PFSK-1 (cell line): ENCODE data around the gene SMIM10L2A.

Source experiments
- FOXP2 ChIP-seq: optimal IDR thresholded peaks from 2 replicates; pipeline ENCODE3; 2011; ENCODE audit warnings: borderline replicate concordance, control low read depth, inconsistent platforms; ENCODE audit not compliant: insufficient read depth; ENCODE audit errors: extremely low read length, extremely low read depth
- POLR2AphosphoS5 ChIP-seq: IDR thresholded peaks from 2 replicates; pipeline ENCODE4 v1.6.1; 2012; ENCODE audit warnings: low read depth, mild to moderate bottlenecking, control low read depth, low read length, moderate library complexity
- REST ChIP-seq, 2 experiments: IDR thresholded peaks; 2 replicates each; pipeline versions ENCODE4 v1.6.1 to v1.8.0; 2011 to 2012; ENCODE audit warnings: low read depth in 2 of 2, low read length in 2 of 2, control low read depth in 1 of 2, inconsistent platforms in 1 of 2, mild to moderate bottlenecking in 1 of 2, moderate library complexity in 1 of 2; ENCODE audit not compliant: insufficient read depth in 1 of 2
- SIN3A ChIP-seq: IDR thresholded peaks from 2 replicates; pipeline ENCODE4 v1.6.1; 2012; ENCODE audit warnings: mild to moderate bottlenecking, low read length, moderate library complexity, borderline replicate concordance; ENCODE audit not compliant: insufficient read depth
- TAF1 ChIP-seq: IDR thresholded peaks from 2 replicates; pipeline ENCODE4 v1.6.1; 2012; ENCODE audit warnings: low read length, control low read depth, borderline replicate concordance; ENCODE audit not compliant: insufficient read depth

SMIM10L2A gene

GRCh38 chrX:135432453-135432852 lies 10.7 kb downstream of the SMIM10L2A start:
- TF ChIP-seq TAF1 (no peak), REST (IDR thresholded peaks at IDR 0.05; ENCODE audit: insufficient read depth in 1 of 2, low read depth in 2 of 2, low read length in 2 of 2) (no peak), POLR2AphosphoS5 (no peak), FOXP2 (no peak), SIN3A (no peak)

GRCh38 chrX:135432881-135433521 lies 11.3 kb downstream of the SMIM10L2A start:
- TF ChIP-seq REST (IDR thresholded peaks at IDR 0.05; ENCODE audit: insufficient read depth in 1 of 2, low read depth in 2 of 2, low read length in 2 of 2) (no peak), SIN3A (no peak)

- TF ChIP-seq FOXP2 (no peak), TAF1 (no peak), REST (IDR thresholded peaks at IDR 0.05; ENCODE audit: insufficient read depth in 1 of 2, low read depth in 2 of 2, low read length in 2 of 2) (no peak), SIN3A (no peak), POLR2AphosphoS5 (no peak)
Observed at GRCh38 chrX:135433531-135434257, 11.9 kb downstream of the SMIM10L2A start.

- TF ChIP-seq POLR2AphosphoS5 (no peak), SIN3A (no peak), FOXP2 (no peak), TAF1 (no peak), REST (IDR thresholded peaks at IDR 0.05; ENCODE audit: insufficient read depth in 1 of 2, low read depth in 2 of 2, low read length in 2 of 2) (no peak)
Observed at GRCh38 chrX:135434258-135435138, 12.8 kb downstream of the SMIM10L2A start.
